HepG2 (cell line): Measurements from ENCODE around the gene COQ6. TPM values are rescaled to one million over a fixed set of nuclear protein-coding genes. Genes with fewer than 3 reads are reported as not detected.

Experiments
- ARID2 ChIP-seq: sonication (generic); formaldehyde crosslinking; IDR thresholded peaks from 2 replicates; pipeline ENCODE4 v1.8.1; 2022; ENCODE audit warnings: mild to moderate bottlenecking, missing genetic modification reagents, borderline replicate concordance
- FOXC1 ChIP-seq: sonication (generic); formaldehyde crosslinking; IDR thresholded peaks from 2 replicates; pipeline ENCODE4 v1.8.0; 2022; ENCODE audit warnings: mild to moderate bottlenecking, missing genetic modification reagents, borderline replicate concordance
- FOXP1 ChIP-seq, 2 experiments: fragments of 450-650 bp in 1 of 2; IDR thresholded peaks; 2 replicates each; pipeline ENCODE4 v1.6.1; 2017 to 2018; ENCODE audit warnings: antibody characterized with exemption in 1 of 2
- GATAD1 ChIP-seq: IDR thresholded peaks from 2 replicates; pipeline ENCODE4 v1.6.1; 2016; ENCODE audit warnings: missing genetic modification reagents, missing compliant biosample characterization
- HMG20A ChIP-seq: IDR thresholded peaks from 2 replicates; pipeline ENCODE4 v1.6.1; 2016; ENCODE audit warnings: borderline replicate concordance
- HOXA9 ChIP-seq: sonication (generic); formaldehyde crosslinking; IDR thresholded peaks from 2 replicates; pipeline ENCODE4 v1.8.1; 2022; ENCODE audit warnings: missing genetic modification reagents, mild to moderate bottlenecking, moderate library complexity, borderline replicate concordance
- IRF2 ChIP-seq: IDR thresholded peaks from 2 replicates; pipeline ENCODE4 v1.6.1; 2018; ENCODE audit warnings: missing genetic modification reagents, missing compliant biosample characterization
- KAT7 ChIP-seq: IDR thresholded peaks from 2 replicates; pipeline ENCODE4 v1.6.1; 2018; ENCODE audit warnings: borderline replicate concordance, missing compliant biosample characterization
- NFKBIZ ChIP-seq: IDR thresholded peaks from 2 replicates; pipeline ENCODE4 v1.6.1; 2018; ENCODE audit warnings: missing genetic modification reagents, missing compliant biosample characterization
- NFYC ChIP-seq: IDR thresholded peaks from 2 replicates; pipeline ENCODE4 v1.6.1; 2016; ENCODE audit warnings: missing genetic modification reagents, missing compliant biosample characterization
- TCF7 ChIP-seq: sonication (generic); IDR thresholded peaks from 2 replicates; pipeline ENCODE4 v1.6.1; 2016; ENCODE audit warnings: antibody characterized with exemption, low read depth
- U2AF1 ChIP-seq: fragments of 200-400 bp; formaldehyde crosslinking; optimal IDR thresholded peaks from 2 replicates; pipeline ENCODE3; 2017; ENCODE audit warnings: mild to moderate bottlenecking, low read depth, low read length
- ZBTB20 ChIP-seq: sonication (generic); formaldehyde crosslinking; IDR thresholded peaks from 2 replicates; pipeline ENCODE4 v1.8.1; 2023; ENCODE audit warnings: missing genetic modification reagents, low read depth, mild to moderate bottlenecking, borderline replicate concordance
- ZBTB38 ChIP-seq: sonication (generic); formaldehyde crosslinking; IDR thresholded peaks from 2 replicates; pipeline ENCODE4 v1.5.1; 2020; ENCODE audit warnings: mild to moderate bottlenecking, missing genetic modification reagents
- ZNF382 ChIP-seq: sonication (generic); formaldehyde crosslinking; IDR thresholded peaks from 2 replicates; pipeline ENCODE4 v1.5.0; 2020; ENCODE audit warnings: missing genetic modification reagents, mild to moderate bottlenecking, borderline replicate concordance
- ZNF44 ChIP-seq: sonication (generic); formaldehyde crosslinking; IDR thresholded peaks from 2 replicates; pipeline ENCODE4 v1.5.1; 2020; ENCODE audit warnings: mild to moderate bottlenecking, missing genetic modification reagents
- ZNF546 ChIP-seq: sonication (generic); formaldehyde crosslinking; conservative IDR thresholded peaks from 2 replicates; pipeline ENCODE4 v1.8.1; 2023; ENCODE audit warnings: mild to moderate bottlenecking, missing genetic modification reagents
- ZNF549 ChIP-seq: sonication (generic); formaldehyde crosslinking; IDR thresholded peaks from 2 replicates; pipeline ENCODE4 v1.5.0; 2020; ENCODE audit warnings: missing genetic modification reagents
- ZNF563 ChIP-seq: sonication (generic); formaldehyde crosslinking; IDR thresholded peaks from 2 replicates; pipeline ENCODE4 v1.8.0; 2022; ENCODE audit warnings: mild to moderate bottlenecking, moderate library complexity, missing genetic modification reagents
- ZNF678 ChIP-seq: sonication (generic); formaldehyde crosslinking; IDR thresholded peaks from 2 replicates; pipeline ENCODE4 v1.4.0; 2020; ENCODE audit warnings: mild to moderate bottlenecking, missing genetic modification reagents
- ZNF749 ChIP-seq: sonication (generic); formaldehyde crosslinking; IDR thresholded peaks from 2 replicates; pipeline ENCODE4 v1.8.0; 2022; ENCODE audit warnings: mild to moderate bottlenecking, missing genetic modification reagents, moderate library complexity, borderline replicate concordance
- ZNF839 ChIP-seq: sonication (generic); formaldehyde crosslinking; IDR thresholded peaks from 2 replicates; pipeline ENCODE4 v1.4.0; 2020; ENCODE audit warnings: missing genetic modification reagents, mild to moderate bottlenecking, borderline replicate concordance
- ZNF891 ChIP-seq: sonication (generic); formaldehyde crosslinking; IDR thresholded peaks from 2 replicates; pipeline ENCODE4 v1.5.0; 2020; ENCODE audit warnings: mild to moderate bottlenecking, missing genetic modification reagents
- polyA plus RNA-seq, 8 experiments: library from polyadenylated mRNA; depleted of rRNA in 3 of 8; stranded (reverse) in 7 of 8; unstranded in 1 of 8; fragments of >200 nt; fragmentation: Illumina TruSeq in 4 of 8; extraction: Trizol in 4 of 8; gene quantifications; 2 replicates each; pipeline versions ENCODE4 v1.2.1 to v1.2.3, GENCODE V29; 2011 to 2016; ENCODE audit warnings: low read depth in 4 of 8, missing spikeins in 1 of 8, mixed read lengths in 1 of 8; ENCODE audit not compliant: insufficient read depth in 1 of 8
- total RNA-seq, 5 experiments: library from RNA; depleted of rRNA; stranded (reverse); fragments of >200 nt; fragmentation: Illumina TruSeq; extraction: Trizol; gene quantifications; 2 replicates each; pipeline ENCODE4 v1.2.3, GENCODE V29; 2016; ENCODE audit warnings: low read depth in 1 of 5
- TF ChIP-seq, protein P1 (sequence below): sonication (generic); formaldehyde crosslinking; IDR thresholded peaks from 2 replicates; pipeline ENCODE4 v1.5.1; 2020; ENCODE audit warnings: mild to moderate bottlenecking, missing genetic modification reagents, borderline replicate concordance
- TF ChIP-seq, protein P2 (sequence below): sonication (generic); formaldehyde crosslinking; conservative IDR thresholded peaks from 2 replicates; pipeline ENCODE4 v1.4.0; 2020; ENCODE audit warnings: missing genetic modification reagents
- TF ChIP-seq, protein P3 (sequence below): sonication (generic); formaldehyde crosslinking; IDR thresholded peaks from 2 replicates; pipeline ENCODE4 v1.8.1; 2022; ENCODE audit warnings: low read depth, mild to moderate bottlenecking, missing genetic modification reagents
- TF ChIP-seq, protein P4 (sequence below): sonication (generic); formaldehyde crosslinking; IDR thresholded peaks from 2 replicates; pipeline ENCODE4 v1.9.0; 2021; ENCODE audit warnings: missing genetic modification reagents, borderline replicate concordance

Gene COQ6
- total and polyA plus RNA-seq, 2 of the 13 experiments (the other 11 are each of a cell fraction or from before 2014, with no cell fraction given), result 18.9 to 34.7 TPM

DNA sequence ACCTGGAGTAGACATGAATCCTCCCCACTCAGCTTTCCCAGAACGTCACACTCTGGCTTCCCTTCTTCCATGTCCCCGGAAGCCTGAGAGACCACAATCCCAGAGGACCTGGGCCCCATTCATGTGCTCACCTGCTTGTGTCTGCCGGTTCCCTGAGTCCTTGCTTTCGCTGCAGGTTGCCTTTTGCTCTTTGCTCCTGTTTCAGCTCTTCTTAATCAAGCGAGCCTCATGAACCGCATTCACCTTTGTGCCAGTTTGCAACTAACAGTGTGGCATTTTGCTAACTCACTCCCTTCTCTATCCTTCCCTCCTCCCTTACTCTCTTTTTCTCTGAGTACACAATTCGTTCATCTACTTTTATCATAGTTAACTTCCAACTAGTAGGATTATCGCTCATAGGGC is 45.9 kb downstream of the COQ6 start (continued):
- TF ChIP-seq ZNF546 (CRISPR knock-in tag) (no peak), ZNF678 (no peak), ZNF749 (CRISPR knock-in tag) (no peak), U2AF1 (no peak), ZBTB20 (CRISPR knock-in tag) (no peak), GATAD1 (CRISPR knock-in tag) (no peak), ZNF549 (no peak), ZBTB38 (CRISPR knock-in tag) (0 out of 2 replicates have a peak, but pooled peaks have one; percentile 42), ZNF382 (CRISPR knock-in tag) (no peak), NFYC (no peak; the same call in 1 of the 2 replicates), KAT7 (CRISPR knock-in tag) (no peak), NFKBIZ (CRISPR knock-in tag) (no peak), HMG20A (no peak), ARID2 (CRISPR knock-in tag) (no peak), ZNF44 (no peak), TCF7 (no peak), FOXC1 (0 out of 2 replicates have a peak, but pooled peaks have one; percentile 14), ZNF891 (CRISPR knock-in tag) (no peak), IRF2 (CRISPR knock-in tag) (no peak), HOXA9 (CRISPR knock-in tag) (no peak), ZNF563 (no peak), FOXP1 (IDR thresholded peaks at IDR 0.05) (no peak), FOXP1 (CRISPR knock-in tag; IDR thresholded peaks at IDR 0.05) (peak; percentile 31; the same call in 1 of the 2 replicates), ZNF839 (CRISPR knock-in tag) (no peak)
- TF ChIP-seq, protein P1, sequence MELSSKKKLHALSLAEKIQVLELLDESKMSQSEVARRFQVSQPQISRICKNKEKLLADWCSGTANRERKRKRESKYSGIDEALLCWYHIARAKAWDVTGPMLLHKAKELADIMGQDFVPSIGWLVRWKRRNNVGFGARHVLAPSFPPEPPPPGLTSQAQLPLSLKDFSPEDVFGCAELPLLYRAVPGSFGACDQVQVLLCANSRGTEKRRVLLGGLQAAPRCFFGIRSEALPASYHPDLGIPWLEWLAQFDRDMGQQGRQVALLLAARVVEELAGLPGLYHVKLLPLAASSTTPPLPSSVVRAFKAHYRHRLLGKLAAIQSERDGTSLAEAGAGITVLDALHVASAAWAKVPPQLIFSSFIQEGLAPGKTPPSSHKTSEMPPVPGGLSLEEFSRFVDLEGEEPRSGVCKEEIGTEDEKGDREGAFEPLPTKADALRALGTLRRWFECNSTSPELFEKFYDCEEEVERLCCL (CRISPR knock-in tag), result no peak
- TF ChIP-seq, protein P2, sequence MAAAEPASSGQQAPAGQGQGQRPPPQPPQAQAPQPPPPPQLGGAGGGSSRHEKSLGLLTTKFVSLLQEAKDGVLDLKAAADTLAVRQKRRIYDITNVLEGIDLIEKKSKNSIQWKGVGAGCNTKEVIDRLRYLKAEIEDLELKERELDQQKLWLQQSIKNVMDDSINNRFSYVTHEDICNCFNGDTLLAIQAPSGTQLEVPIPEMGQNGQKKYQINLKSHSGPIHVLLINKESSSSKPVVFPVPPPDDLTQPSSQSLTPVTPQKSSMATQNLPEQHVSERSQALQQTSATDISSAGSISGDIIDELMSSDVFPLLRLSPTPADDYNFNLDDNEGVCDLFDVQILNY (CRISPR knock-in tag), result no peak
- TF ChIP-seq, protein P3, sequence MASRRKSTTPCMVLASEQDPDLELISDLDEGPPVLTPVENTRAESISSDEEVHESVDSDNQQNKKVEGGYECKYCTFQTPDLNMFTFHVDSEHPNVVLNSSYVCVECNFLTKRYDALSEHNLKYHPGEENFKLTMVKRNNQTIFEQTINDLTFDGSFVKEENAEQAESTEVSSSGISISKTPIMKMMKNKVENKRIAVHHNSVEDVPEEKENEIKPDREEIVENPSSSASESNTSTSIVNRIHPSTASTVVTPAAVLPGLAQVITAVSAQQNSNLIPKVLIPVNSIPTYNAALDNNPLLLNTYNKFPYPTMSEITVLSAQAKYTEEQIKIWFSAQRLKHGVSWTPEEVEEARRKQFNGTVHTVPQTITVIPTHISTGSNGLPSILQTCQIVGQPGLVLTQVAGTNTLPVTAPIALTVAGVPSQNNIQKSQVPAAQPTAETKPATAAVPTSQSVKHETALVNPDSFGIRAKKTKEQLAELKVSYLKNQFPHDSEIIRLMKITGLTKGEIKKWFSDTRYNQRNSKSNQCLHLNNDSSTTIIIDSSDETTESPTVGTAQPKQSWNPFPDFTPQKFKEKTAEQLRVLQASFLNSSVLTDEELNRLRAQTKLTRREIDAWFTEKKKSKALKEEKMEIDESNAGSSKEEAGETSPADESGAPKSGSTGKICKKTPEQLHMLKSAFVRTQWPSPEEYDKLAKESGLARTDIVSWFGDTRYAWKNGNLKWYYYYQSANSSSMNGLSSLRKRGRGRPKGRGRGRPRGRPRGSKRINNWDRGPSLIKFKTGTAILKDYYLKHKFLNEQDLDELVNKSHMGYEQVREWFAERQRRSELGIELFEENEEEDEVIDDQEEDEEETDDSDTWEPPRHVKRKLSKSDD (CRISPR knock-in tag), result no peak
- TF ChIP-seq, protein P4, sequence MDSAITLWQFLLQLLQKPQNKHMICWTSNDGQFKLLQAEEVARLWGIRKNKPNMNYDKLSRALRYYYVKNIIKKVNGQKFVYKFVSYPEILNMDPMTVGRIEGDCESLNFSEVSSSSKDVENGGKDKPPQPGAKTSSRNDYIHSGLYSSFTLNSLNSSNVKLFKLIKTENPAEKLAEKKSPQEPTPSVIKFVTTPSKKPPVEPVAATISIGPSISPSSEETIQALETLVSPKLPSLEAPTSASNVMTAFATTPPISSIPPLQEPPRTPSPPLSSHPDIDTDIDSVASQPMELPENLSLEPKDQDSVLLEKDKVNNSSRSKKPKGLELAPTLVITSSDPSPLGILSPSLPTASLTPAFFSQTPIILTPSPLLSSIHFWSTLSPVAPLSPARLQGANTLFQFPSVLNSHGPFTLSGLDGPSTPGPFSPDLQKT, result no peak
